Stimulated activated CD8-positive, alpha-beta memory T cell treated with anti-CD3 and anti-CD28 coated beads, Interleukin-4, amount 100 ng/mL, for 24 hours (primary cell): Measurements from ENCODE around the gene ALPK3.
A peak's percentile ranks its signal among the peaks of the same experiment; 100 is the strongest.
"Not testable (repeated sequence)": the region's sequence is repeated elsewhere in the genome, so short reads cannot be mapped to it uniquely, and the experiment has no call there.

Experiments
- DNase-seq: peaks from one replicate; pipeline ENCODE4 v3.0.0-alpha.2; 2020; ENCODE audit warnings: low read depth

The ALPK3 gene

GRCh38 chr15:84873997-84874396, 56.8 kb downstream of the ALPK3 start:
- no peak for DNase-seq

- no peak for DNase-seq
These were observed 58.0 kb downstream of the ALPK3 start for GRCh38 chr15:84874981-84875699.

- DNase-seq, result no peak
These were observed 59.1 kb downstream of the ALPK3 start for GRCh38 chr15:84876269-84876668.

- not testable (repeated sequence) for DNase-seq
These were observed 60.5 kb downstream of the ALPK3 start for GRCh38 chr15:84877701-84878100.

GRCh38 chr15:84878504-84878903, 61.3 kb downstream of the ALPK3 start:
- peak; percentile 36 for DNase-seq

GRCh38 chr15:84879088-84879780, 62.1 kb downstream of the ALPK3 start:
- no peak for DNase-seq

DNA sequence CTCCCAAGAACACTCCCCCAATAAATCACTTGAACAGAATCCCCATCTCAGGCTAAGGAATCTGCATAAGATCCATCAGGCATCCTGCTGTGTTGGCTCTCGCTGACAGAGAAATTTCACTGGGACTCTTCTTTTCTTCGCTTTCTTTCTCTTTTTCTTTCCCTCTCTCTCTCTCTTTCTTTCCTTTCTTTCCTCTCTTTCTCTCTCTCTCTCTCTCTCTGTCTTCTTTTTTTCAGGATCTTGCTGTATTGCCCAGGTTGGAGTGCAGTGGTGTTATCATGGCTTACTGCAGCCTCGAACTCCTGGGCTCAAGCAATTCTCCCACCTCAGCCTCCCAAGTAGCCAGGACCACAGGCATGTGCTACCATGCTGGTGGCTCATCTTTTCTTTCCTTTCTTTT, 62.9 kb downstream of the ALPK3 start:
- DNase-seq, result no peak

DNA sequence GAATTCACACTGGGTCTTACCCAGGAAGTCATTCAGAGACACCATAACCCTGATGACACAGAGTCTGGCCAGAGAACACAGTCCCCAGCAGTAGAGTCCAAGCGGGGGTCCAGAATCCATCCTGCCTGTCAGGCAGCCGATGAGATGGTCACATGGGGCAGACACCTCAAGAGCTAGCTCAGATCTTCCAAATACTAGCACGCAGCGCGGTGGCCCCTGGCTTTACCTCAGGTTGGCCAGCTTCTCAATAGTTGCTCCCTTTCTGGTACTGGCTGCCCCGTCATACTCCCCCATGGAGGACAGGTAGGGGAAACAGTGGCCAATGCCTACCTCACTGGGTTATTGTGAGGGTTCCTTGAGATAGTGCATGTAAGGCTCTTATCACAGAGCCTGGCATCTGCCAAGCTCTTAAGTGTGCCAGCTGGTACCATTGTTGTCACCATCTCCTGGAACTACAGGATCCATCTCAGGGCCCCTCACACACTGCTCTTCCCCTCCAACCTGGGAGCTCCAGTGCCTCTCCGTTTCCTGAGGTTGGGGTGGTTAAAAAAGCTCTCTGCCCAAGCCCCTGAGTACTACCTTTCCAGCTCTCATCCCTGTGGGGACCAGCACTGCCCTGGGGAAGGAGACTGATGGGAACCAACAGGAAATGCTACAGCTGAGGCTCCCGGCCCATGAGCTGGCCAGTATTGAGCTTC, 63.8 kb downstream of the ALPK3 start:
- no peak for DNase-seq

- no peak for DNase-seq
These were observed 64.3 kb downstream of the ALPK3 start for GRCh38 chr15:84881520-84881830.

DNA sequence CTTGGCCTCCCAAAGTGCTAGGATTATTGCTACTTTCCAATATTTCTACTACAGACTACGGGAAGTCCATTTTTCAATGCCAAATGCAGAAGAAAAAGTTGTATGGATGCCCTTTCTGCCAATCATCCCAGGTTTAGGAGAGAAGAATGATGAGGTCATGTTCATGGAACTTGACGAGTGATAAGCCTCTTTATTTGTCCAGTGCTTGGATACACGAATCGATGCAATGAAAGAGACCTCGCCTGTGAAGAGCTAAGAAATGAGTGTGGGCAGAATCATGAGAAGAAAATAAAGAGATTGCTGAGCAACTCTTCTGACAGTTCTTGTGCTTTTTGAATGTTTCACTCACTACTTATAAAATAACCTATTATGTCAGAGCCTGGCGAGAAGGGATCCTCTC, 66.3 kb downstream of the ALPK3 start:
- DNase-seq, result no peak

DNA sequence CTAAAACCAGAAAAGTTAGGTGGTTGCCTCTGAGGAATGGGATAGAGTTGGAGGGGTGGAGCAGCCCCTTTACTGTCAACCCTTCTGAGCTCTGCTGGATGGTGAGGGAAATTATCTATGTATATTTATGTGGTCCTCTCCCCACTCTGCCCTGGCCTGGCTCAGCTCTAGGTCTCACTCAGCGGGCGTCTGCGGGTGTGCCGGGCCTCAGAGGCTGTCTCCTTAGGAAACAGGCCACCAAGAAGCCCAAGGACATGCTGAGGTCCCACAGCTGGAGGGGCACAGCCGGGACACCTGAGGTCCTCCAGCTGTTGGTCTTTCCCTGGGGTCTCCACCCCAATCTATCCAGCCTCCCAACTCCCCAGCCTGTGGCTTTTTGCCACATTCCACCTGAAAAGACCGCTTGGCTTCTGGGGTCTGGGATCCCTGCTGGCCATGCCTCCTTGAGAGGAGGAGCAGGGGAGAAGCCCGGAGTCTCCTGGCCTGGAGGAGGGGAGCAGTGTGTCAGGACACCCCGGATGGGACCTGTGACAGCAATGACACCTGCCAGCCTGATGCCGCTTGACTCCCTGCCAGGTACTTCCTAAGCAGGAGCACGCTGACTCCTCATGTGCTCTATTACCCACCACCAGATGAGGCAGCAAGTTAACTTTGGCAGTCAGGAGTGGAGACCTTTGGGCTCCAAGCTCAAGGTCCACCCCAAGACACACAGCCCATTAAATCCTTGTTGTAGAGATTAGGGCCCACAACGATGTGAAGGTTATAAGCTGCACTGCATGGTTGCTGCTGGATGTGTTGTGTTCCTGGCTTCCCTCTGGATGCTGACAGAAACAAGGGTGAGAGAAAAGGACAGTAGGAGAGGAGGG, 67.0 kb downstream of the ALPK3 start, which contains the start of gene SLC28A1:
SLC28A1 (plus strand) TSS at position 747 of the 866 bp plus-strand sequence. CDS start 3,099 bp downstream, outside the sequence.
- DNase-seq, result no peak

DNA sequence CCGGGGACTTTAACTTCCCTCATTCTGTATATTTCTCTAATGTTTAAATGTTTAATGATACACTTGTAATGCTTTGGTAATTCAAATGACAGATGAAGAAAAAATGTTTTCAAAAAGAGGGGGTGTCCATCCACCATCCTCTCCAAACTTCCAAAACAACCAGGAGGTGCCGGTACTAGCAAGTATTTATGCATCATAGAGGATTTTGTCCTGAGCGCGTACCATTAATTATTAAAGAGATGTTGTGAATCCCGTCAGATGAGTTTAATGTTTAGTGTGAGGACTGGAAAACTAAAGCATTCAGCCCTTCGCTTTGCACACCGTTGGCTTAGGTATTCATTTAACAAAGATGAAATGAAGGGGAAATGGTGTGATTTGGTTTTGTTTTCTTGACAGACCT, 68.6 kb downstream of the ALPK3 start:
- no peak for DNase-seq

DNA sequence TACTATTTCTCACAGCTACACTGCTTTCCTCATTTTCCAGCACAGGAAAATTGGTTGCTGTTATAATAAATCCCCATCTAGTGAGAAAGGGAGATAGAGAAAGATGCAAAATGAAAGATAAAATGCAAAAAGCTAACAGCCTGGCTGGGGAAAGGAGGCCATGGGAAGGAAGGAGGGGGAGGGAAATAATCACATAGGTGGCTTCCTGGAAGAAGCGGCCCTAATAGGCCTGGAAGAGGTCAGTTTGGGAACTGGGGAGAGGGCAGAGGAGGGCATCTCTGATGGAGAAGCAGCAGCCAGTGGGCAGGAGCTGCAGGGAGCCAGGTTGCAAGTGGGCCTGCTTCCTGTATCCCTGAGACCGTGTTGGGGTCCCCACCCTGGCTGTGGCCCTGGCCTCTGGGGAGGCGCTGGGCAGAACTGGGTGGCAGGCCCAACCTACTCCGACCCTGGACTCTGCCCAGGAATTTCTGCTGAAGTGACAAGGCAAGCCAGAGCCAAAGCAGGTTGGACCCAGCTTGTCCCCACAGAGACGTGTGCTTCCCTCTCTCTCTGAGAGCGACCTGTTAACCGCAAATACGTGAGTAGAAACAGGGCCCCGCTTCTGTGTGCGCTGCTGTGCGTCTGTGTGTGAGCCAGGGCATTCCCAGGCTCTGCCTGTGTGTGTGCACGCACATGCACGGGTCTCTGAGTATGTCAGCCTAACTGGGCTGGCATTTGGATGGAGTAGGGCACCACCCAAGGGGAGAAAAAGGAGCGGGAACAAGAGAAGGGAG, 69.2 kb downstream of the ALPK3 start:
- DNase-seq, result no peak

- DNase-seq, result no peak
These were observed 69.8 kb downstream of the ALPK3 start for GRCh38 chr15:84886984-84887299.

DNA sequence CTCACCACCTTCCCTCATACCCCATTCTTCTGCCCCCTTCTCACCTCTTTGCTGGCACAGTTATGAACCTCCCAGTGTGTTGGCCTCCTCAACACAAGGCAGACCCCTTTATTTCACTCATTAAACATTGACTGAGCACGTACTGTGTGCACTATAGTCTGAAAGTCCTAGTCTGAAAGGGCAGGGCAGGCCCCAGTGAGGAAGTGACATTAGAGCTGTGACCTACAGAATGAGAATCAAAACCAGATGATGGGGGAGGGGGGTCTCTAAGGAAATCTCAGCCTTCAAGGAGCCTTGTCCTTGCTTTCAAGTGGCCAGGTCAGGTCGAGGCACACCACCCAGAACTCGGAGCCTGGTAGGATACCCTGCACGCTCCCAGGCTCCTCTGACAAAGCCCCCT, 70.8 kb downstream of the ALPK3 start:
- DNase-seq, result no peak

GRCh38 chr15:84888639-84889038, 71.5 kb downstream of the ALPK3 start:
- no peak for DNase-seq

- DNase-seq, result no peak
These were observed 72.3 kb downstream of the ALPK3 start for GRCh38 chr15:84889313-84889990.

DNA sequence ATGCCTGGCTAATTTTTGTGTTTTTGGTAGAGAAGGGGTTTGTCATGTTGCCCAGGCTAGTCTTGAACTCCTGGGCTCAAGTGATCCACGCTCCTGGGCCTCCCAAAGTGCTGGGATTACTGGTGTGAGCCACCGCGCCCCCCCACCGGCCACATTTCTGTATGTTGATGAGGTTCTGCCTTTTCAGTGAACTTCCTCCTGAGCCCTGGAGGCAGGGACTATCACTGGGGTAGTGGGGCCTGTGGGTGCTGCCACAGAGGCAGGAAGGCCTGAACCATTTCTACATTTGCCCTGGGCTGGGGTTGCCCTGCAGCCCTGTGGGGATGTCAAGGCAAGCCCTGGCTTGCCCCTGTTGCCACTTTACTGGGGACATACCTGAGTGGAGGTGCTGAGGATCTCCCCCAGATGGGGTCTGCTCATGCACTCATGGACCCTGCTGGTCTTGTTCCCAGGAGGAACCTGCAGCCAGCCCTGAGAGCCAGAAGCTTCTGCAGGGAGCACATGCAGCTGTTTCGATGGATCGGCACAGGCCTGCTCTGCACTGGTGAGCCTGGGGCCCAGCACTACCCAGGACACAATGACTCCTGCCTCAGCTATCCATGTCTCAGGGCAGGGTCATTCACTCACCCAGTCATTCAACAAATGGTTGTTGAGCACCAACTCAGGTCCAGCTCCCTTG, 73.0 kb downstream of the ALPK3 start:
- DNase-seq, result no peak

DNA sequence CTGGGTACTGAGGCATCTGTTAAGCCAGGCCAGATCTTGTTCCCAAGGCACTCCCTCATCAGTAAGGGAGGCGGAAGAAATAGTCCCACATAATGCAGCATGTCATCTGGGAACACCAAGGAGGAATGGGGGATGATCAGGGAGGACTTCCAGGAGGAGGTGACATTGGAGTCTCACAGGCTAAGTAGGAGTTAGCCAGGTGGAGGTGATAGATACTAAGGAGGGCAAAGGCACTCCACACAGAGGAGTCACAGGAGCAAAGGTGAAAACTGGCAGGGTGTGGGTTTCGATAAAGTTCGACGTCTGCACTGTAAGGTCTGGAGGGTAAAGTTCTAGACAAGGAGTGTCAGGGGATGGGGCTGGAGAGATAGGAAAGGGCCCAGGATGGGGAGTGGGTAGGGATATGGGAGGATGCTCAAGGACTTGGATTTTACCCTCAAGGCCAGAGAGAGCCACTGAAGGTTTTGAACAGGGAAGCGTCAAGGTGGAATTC, 73.6 kb downstream of the ALPK3 start:
- no peak for DNase-seq

DNA sequence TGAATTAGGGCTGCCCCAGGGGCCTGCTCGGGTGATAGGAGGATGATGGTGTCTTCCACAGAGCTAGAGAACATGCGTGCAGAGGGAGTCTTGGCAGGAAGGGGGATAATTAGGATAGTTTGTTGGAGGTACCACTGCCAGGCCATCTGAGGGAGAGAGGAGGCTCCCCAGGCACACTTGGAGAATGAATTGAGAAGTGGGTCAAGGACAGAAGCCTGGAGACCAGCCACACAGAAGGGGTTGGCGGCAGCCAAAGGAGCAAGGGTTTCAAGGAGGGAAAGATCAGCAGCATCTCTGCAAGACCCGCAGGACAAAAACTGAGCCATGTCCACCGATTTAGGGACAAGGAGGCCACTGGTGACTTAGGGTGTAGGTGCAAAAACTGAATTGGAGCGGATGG, 74.2 kb downstream of the ALPK3 start:
- DNase-seq, result no peak
